Measurements from ENCODE around the gene ADH6. TPM values are rescaled to one million over a fixed set of nuclear protein-coding genes. Genes with fewer than 3 reads are reported as not detected.
"Not testable (repeated sequence)": the region's sequence is repeated elsewhere in the genome, so short reads cannot be mapped to it uniquely, and the experiment has no call there.

The ADH6 gene
- polyA plus RNA-seq, 1 donor: 32.0 TPM

DNA sequence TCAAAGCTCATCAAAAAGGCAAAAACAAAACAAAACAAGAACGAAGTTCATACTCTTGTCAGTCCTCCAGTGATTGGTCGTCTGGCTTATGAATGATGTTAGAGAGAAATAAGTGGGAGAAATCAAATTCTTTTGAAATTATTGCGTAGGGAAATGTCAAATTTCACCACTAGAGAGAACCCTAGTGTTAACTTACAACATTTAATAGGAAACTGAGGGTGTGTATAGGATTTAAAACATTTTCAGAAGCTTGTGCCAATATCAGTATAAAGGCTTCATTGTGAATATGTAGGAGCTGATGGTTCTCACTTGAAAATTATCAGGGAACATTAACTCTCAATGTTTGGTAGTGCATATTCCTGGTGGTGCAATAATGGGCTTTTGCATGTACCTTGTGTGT, 17.4 kb downstream of the ADH6 start:
- no peak for DNase-seq

DNA sequence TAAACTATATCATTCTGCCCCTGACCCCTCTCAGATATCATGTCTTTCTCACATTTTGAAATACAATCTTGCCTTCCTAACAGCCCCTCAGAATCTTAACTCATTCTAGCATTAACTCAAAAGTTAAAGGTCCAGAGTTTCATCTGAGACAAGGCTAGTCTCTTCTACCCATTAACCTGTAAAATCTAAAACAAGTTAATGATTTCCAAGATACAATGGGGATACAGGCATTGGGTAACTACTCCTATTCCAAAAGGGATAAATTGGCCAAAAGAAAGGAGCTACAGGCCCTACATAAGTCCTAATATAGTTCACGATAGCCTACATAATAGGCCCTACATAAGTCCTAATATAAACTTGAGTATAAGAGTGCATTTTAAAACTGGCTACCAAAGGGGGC, 18.9 kb downstream of the ADH6 start:
- DNase-seq: no peak

DNA sequence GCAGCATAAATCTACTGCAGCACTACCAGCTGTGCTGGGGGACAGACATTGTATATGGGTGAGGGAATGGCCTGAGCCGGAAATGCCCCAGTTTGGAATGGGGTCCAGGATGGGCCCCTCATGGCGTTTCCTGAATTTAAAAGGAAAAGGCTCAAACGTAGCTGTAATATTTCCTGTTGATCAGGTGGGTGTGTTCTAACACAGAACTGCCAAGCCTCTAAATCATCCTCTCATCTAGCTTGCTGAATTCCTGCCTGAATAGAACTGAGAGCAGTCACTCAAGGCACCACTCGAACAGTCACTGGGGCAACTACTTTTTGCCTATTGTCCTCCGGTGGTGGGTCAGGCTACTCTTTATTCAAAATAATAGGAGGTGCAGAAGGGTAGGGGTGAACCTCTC, 28.7 kb downstream of the ADH6 start:
- no peak for DNase-seq

DNA sequence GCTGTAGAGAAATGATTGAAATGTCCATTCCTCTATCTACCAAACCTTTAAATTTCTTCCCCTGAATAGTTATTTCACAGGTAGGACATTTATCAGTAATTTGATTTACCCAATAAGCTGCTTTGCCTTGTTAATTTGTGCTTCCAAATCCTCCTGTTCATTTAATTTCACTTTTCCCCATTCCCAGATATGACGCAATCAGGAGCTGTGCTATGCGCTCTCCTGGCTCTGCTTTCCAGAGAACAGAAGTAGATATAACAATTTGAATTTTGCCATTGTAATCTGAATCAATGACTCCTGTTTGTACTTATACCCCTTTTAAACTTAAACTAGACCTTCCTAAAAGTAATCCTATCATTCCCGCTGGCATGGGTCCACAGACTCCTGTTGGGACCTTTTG, 29.1 kb downstream of the ADH6 start:
- DNase-seq: not testable (repeated sequence)

DNA sequence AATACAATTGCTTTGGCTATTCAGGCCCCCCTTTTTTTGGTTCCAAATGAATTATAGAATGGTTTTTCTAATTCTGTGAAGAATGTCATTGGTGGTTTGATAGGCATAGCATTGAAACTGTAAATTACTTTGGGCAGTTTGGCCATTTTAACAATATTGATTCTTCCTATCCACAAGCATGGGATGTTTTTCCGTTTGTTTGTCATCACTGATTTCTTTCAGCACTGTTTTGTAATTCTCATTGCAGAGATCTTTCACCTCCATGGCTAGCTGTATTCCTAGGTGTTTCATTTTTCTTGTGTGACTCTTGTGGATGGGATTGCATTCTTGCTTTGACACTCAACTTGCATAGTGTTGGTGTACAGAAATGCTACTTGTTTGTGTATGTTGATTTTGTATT, 33.0 kb downstream of the ADH6 start:
- DNase-seq: no peak

DNA sequence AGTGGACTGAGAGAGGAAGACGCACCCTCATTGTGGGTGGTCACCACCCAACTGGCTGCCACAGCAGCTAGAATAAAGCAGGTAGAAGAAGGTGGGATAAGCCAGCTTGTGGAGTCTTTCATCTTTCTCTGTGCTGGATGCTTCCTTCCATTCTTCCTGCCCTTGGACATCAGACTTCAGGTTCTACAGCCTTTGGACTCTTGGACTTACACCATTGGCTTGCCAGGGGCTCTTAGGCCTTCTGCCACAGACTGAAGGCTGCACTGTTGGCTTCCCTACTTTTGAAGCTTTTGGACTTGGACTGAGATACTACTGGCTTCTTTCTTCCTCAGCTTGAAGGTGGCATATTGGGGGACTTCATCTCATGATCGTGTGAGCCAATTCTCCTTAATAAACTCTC, 33.5 kb downstream of the ADH6 start:
- DNase-seq: no peak

DNA sequence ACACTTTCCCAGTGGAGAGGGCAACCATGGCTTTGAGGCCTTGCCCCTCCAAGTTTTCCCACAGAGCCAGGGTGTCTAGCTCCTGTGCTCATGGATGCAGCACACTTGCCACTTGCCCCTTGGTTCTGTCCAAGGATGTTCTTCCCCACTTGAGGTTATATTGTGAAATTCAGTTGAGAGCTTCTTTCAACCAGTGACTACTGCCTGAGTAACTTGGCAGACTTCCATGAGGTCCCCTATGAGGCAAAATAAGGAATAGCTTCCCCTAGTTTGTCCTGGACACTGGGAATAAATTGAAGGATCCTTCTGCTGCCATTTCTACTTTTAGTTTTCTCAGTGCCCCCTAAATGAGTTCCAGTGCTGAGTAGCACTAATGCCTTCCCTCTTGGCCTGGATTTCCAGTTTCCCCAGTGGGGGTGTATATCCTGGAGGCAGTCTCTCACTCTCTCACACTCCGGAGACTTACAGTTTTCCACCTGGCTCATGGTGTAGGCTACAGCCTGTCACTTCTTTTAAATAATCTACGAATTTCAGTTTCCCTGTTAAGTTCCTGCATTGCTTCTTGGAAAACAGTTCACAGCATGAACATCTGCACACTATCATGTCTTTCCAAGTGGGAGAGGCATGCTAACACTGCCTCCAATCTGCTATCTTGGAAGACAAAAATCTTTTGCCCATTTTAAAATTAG, 38.5 kb downstream of the ADH6 start:
- no peak for DNase-seq

DNA sequence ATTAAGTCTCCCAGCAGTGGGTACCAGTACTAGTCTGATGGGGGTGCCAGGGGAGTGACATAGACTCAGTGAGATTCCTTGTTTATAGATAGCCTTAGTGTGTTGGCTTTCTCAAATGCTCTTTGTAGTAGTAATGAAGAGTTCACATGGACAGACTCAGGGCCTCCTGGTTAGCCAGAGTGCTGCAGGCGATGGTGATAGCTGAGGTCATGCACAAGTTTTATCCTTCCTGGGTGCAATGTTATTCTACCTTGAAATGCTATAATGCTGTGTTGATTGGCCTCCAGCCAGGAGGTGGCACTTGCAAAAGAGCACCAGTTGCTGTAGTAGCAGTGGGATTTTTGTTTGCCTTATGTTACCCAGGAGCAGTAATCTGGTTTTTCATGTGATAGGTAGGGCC, 39.4 kb downstream of the ADH6 start:
- no peak for DNase-seq

DNA sequence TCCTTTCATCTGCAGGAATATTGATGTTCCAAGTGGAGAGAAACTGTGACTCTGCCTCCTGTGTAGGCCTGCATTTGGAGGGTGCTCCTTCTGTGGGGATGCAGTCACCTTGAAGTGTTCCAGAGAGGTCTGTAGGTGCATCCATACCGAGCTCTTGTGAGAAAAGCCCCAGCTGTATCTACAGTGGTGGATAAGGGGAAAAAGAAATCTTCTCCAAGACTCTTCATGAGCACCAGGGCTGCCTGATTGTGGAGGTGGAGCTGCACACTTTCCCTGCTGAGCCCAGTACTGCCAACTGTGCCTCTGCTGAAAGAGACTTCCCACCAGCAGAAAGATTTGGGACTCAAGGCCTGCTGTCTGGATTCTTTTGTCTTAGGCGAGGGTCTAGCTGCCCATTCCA, 39.9 kb downstream of the ADH6 start:
- DNase-seq: no peak

DNA sequence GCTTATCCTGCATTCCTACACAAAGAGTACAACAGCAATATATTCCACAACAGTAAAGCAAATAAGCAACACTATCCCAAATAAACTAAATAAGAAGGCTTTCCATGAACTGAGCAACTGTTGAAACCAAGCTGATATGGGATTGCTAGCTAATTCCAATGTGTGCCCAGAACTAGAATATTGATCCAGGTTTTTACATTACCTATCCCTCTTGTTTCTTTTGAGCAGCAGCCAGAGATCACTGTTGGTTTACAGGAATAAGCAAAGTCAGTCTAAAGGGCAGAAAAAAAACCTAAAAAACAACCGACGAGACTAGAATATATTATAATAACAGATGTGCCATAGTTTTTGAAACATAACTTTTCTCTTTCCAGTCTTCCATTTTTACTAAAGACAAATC, 52.5 kb downstream of the ADH6 start:
- no peak for DNase-seq

DNA sequence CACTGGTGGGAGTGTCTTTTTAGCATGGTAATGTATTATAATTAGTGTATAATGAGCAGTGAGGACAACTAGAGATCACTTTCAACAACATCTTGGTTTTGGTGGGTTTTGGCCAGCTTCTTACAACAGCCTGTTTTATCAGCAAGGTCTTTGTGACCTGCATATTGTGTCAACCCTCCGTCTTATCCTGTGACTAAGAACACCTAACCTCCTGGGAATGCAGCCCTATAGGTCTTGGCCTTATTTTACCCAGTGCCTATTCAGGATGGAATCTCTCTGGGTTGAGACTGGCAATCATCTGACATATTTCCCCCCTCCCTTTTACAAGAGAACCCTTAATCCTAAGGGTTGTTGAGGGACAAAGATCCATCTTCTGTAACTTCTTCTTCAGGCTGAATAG, 53.1 kb downstream of the ADH6 start:
- no peak for DNase-seq

DNA sequence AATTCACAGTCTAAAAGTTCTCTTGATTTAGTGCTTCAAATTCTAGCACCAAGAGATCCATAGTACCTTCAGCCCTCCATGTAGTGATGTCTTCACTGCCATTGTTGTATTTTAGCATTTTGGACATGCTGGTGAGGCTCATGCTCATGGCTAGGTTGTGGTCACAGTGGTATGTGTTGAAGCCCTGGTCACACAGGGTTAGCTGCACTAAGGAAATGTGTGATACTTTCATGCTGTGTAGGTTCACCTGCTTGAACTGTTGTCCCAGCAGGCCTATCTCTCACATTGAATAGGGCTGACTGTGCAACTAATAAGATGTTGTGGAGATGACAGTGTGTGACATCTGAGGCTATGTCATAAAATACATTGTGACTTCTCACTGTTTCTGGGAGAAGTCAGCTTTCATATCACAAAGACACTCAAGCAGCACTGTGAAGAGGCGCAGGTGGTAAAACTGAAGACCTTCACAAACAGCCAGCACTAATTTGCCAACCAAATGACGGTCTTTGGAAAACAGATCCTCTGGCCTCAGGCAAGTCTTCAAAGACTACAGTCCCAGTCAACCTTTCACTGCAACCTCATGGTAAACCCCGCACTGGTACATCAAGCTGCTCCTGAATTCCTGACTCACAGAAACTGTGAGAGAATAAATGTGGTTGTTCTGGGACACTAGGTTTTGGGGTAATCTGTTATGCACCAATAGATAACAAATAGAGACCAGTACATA, 57.5 kb downstream of the ADH6 start:
- no peak for DNase-seq

DNA sequence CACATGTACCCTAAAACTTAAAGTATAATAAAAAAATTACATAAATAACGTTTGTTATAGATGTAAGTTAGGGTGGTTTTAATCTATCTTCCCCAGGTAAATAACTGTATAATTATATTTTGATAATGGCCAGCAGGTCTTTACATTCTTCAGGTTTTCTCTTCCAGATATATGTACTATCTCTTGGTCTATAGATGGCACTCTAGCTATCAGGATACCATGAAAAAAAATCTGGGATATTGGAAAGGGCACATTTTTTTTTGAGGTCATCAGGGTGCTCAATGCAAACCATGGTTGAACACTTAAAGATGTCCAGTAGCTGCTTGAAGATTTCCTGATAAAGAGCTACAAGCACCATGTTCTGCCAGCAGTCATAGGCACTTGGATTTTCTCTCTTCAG, 59.3 kb downstream of the ADH6 start:
- DNase-seq: no peak

DNA sequence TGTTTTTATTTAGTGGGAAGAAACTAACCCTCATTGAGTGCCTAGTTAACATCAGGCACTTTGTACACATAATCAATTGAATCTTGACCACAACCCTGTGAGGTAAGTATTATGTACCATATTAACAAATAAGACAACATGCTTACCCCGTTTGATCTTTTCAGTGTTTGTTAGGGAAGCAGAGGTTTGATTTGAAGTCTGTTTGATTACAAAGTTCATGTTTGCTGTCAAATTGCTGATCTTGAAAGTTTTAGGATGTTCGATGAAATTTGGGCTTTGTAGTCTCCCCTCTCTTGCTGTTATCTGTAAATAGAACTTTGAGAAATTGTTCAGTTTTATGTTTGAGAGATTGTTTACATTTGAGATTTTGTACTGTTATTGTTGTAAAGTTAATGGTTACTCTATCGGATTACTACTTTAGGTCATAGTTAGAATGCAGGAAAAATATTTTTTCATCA, 61.5 kb downstream of the ADH6 start:
- DNase-seq: no peak

DNA sequence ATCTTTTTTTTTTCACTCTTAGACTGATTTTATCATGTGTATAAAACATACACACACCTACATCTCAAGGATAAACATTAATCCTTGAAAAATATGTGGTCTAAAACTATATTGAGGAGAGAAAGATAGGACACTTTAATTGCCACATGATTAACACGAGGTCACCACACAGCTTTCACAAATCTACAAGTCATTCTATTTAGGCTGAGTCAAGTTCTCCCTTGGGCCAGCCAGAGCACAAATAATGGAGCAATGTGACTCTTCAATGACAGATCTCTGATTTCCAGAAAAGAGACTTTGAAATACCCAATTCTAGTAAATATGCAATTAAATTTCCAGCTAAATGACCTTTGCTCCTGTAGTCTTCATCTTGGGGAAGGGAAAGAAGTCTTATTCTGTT, 62.1 kb downstream of the ADH6 start:
- DNase-seq: no peak

DNA sequence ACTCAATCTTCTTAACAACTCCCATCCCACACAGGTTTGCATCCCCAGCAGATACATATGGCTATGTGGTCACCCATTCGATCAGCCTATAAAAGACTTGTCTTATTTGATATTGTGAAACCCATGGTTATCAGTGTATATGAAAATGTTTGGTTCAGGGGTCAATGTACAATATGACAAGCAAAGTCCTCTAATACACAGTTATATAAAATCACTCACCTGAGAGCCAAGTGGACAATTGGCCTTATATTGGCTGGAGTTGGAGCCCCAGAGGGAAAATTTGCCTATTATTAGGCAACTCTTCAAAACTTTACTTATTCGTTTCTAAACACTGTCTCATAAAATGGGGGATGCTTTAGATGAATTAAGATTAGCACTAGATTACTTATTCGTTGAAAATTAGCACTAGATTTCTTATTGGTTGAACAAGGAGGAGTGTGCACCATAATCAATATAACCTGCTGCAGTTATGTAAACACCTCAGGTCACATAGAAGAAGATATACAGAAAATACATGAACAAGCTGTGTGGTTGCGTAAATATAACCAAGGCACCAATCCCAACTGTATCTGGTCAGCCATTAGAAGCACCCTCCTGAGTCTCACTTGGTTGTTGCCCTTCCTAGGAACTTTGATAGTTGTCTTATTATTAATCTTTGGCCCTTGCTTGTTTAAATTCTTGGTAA, 64.2 kb downstream of the ADH6 start:
- DNase-seq: no peak

Other genes starting within 250 kb of the ADH6 start
- 83.1 TPM for gene METAP1, start 223.5 kb downstream of the ADH6 start, polyA plus RNA-seq (ENCODE audit: insufficient read length)
- gene ADH5, start 130.5 kb downstream of the ADH6 start, polyA plus RNA-seq (ENCODE audit: insufficient read length): 278 TPM
- gene ADH4, start 74.9 kb downstream of the ADH6 start, polyA plus RNA-seq (ENCODE audit: insufficient read length): 0.71 TPM
- gene ADH1A, start 71.7 kb upstream of the ADH6 start, polyA plus RNA-seq (ENCODE audit: insufficient read length): 2.3 TPM
- gene ADH1B, start 102.2 kb upstream of the ADH6 start, polyA plus RNA-seq (ENCODE audit: insufficient read length): 16.7 TPM
- 77.4 TPM for gene ADH1C, start 133.5 kb upstream of the ADH6 start, polyA plus RNA-seq (ENCODE audit: insufficient read length)
- gene ADH7, start 216.1 kb upstream of the ADH6 start, polyA plus RNA-seq (ENCODE audit: insufficient read length): not detected